Measurements from ENCODE around the gene PIK3R1. TPM values are rescaled to one million over a fixed set of nuclear protein-coding genes. Genes with fewer than 3 reads are reported as not detected.

Gene PIK3R1
- total RNA-seq, 1 donor from 2014 or later = 52.2 TPM

DNA sequence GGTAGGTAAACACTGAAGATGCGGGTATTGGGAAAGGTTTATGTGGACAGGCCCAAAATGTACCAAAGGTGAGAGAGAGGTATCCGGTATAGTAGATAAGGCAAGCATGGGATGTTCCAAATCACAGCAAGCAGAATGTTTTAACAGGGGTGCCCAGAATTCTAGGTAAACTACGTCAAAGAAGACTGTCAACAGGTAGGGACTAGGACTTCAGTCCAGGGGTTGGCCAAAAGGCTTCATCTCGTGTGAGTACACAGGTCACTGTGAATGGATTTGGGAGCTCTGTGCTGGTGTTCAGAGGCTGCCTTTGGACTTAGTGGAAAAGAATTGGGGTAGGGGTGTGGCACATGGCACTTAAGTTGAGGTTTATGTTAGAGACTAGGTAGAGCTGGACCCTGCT is 66.4 kb downstream of the PIK3R1 start:
- Mint-ChIP-seq H3K4me3 (no peak overlapping the region), H3K36me3 (ENCODE audit: low read depth) (peaks cover 76% of the 10 kb centered on the region), H3K4me1 (peaks cover 27% of the 10 kb centered on the region), H3K9me3 (no peaks in the 10 kb centered on the region), H3K27me3 (no peaks in the 10 kb centered on the region), H3K27ac (peak overlapping the region; percentile 35)
- TF ChIP-seq, protein P1, sequence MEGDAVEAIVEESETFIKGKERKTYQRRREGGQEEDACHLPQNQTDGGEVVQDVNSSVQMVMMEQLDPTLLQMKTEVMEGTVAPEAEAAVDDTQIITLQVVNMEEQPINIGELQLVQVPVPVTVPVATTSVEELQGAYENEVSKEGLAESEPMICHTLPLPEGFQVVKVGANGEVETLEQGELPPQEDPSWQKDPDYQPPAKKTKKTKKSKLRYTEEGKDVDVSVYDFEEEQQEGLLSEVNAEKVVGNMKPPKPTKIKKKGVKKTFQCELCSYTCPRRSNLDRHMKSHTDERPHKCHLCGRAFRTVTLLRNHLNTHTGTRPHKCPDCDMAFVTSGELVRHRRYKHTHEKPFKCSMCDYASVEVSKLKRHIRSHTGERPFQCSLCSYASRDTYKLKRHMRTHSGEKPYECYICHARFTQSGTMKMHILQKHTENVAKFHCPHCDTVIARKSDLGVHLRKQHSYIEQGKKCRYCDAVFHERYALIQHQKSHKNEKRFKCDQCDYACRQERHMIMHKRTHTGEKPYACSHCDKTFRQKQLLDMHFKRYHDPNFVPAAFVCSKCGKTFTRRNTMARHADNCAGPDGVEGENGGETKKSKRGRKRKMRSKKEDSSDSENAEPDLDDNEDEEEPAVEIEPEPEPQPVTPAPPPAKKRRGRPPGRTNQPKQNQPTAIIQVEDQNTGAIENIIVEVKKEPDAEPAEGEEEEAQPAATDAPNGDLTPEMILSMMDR (IDR thresholded peaks at IDR 0.05) = no peak
- ATAC-seq (ENCODE audit: low read depth) (no peak), DNase-seq (no peak)
- intact Hi-C loops (cut with micrococcal nuclease) = loop anchor here (10.0 kb wide), 2 partner anchors 603 to 1053 kb away; partner anchors contain the start of gene CCDC125
- ChIA-PET POLR2A (no interaction called here), CTCF (no interaction called here)

DNA sequence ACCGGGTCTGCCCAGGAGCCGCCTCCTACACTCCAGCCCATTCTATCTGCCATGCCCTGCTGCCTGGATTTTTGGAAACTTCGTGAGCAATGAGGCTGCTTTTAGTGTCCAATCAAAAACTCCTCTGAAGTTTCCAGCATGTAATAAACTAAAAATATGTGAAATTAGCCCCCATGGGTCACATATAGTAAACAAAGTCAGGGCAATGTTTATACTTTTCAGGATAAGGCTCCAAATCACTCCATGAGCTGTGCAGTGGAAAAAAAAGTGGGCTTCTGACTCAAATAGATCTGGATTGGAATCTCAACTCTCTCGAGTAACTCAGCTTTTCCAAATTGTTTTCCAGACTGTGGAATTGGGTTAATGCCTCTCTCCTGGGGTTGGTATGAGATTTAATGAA is 68.2 kb downstream of the PIK3R1 start:
- intact Hi-C loops (cut with micrococcal nuclease) = loop anchor here (10.0 kb wide), 2 partner anchors 601 to 1051 kb away; partner anchors contain the start of gene CCDC125
- Mint-ChIP-seq H3K36me3 (ENCODE audit: low read depth) (peaks cover 58% of the 10 kb centered on the region), H3K27me3 (no peaks in the 10 kb centered on the region), H3K4me1 (peaks cover 39% of the 10 kb centered on the region), H3K9me3 (no peaks in the 10 kb centered on the region), H3K27ac (no peak overlapping the region), H3K4me3 (no peak overlapping the region)
- TF ChIP-seq, protein P1 (IDR thresholded peaks at IDR 0.05) = no peak
- POLR2A ChIA-PET = no interaction called here
- no peak for ATAC-seq (ENCODE audit: low read depth)
- CTCF ChIA-PET = interaction anchor here (0.8 to 2.7 kb wide), 4 partner anchors 150 to 724 kb away, joined by 3 to 13 read pairs (median 4); no protein-coding TSS in a partner anchor
- no peak for DNase-seq

DNA sequence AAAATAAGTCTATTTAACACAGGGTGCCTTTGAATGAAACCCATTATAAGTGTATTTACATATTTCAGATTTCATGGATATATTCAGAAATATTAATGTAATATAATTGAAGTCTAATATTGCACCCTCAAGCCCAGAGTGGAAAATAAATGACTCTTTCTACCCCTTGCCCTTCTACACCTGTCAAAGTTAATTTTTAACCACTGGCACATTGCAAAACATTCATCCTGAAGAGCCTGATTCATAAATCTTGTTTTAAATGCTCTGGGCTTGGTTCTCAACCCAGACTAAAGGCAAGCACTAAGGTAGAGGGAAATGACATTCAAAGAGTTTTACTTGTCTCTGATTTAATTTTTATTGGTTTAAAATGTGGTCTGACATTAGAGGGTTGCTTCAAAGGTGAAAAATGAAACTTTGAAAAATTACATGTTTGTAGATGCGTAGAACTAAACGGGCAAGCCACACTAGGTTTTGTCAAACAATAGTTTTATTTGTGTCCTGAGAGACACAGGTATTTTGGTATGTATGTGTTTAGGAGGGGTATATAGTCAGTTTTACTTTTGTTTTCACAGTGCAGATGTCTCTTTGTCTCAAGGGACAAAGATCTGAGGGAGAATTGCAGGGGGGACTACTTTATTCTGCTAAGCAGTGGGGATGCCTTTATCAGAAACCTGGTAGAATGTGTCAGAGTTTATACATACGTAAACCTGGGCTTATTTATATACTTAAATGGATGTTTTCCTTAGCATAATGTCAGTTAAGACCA is 69.7 kb downstream of the PIK3R1 start:
- H3K36me3 Mint-ChIP-seq (ENCODE audit: low read depth) = peaks cover 47% of the 10 kb centered on the region
- H3K27me3 Mint-ChIP-seq = no peaks in the 10 kb centered on the region
- peak overlapping the region; percentile 7 for H3K4me3 Mint-ChIP-seq
- ChIA-PET POLR2A (interaction anchor here (1.2 to 1.5 kb wide), 2 partner anchors 179 to 182 kb away, joined by 3 read pairs; no protein-coding TSS in a partner anchor), CTCF (interaction anchor here (1.1 to 3.5 kb wide), 14 partner anchors 12 to 808 kb away, joined by 3 to 101 read pairs (median 5); partner anchors contain the start of gene SLC30A5)
- intact Hi-C loops (cut with micrococcal nuclease) = loop anchor here (10.0 kb wide), 2 partner anchors 600 to 1050 kb away; partner anchors contain the start of gene CCDC125
- ATAC-seq (ENCODE audit: low read depth) = peak; percentile 50
- DNase-seq = no peak
- peaks cover 41% of the 10 kb centered on the region for H3K4me1 Mint-ChIP-seq
- peak overlapping the region; percentile 70 for H3K27ac Mint-ChIP-seq
- TF ChIP-seq, protein P1 (IDR thresholded peaks at IDR 0.05) = no peak
- H3K9me3 Mint-ChIP-seq = no peaks in the 10 kb centered on the region

DNA sequence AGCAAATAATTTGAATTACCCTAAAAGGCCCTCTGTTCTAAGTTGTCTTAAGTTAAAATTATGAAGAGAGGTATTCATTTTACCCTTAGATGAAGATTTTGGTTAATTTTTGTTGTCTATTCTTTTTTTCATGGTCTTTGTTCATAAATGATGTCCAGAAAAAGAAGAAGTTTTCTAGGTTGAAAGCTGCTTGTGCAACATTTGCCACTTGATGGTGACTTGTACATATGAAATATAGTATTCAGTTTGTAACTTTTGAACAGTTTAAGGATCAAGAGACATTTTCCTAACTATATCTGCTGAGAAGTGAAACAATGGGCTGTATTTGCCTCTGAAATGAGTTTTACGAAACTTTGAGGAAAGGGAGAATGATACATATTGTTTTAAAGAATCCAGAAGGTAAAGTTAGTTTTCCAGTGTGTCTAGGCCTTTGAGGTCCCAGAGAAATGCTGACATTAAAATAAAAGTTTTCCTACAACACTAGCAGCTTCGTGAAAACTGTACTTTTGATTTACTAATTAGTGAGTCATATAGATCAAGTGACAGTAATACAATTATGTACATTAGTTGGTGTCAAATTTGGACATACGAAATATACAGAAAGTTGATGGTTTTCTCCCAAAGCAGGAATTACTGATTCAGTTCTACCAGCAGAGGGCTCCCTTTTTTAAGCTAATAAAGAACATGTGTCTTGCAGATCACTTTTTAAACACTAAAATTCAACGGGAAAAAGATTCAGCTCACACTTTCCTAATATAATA is 70.5 kb downstream of the PIK3R1 start:
- TF ChIP-seq, protein P1 (IDR thresholded peaks at IDR 0.05) = peak; percentile 65
- Mint-ChIP-seq H3K27me3 (no peaks in the 10 kb centered on the region), H3K4me3 (no peak overlapping the region), H3K9me3 (no peaks in the 10 kb centered on the region), H3K4me1 (peaks cover 41% of the 10 kb centered on the region), H3K36me3 (ENCODE audit: low read depth) (peaks cover 43% of the 10 kb centered on the region), H3K27ac (peak overlapping the region; percentile 70)
- no peak for ATAC-seq (ENCODE audit: low read depth)
- DNase-seq = no peak
- intact Hi-C loops (cut with micrococcal nuclease) = loop anchor here (1.0 to 10.0 kb wide), 7 partner anchors 148 to 1049 kb away; partner anchors contain the start of gene CCDC125
- POLR2A ChIA-PET = interaction anchor here (0.5 to 3.0 kb wide), 7 partner anchors 30 to 1046 kb away, joined by 3 to 15 read pairs (median 3); partner anchors contain the start of gene PIK3R1
- CTCF ChIA-PET = interaction anchor here (0.6 to 3.5 kb wide), 41 partner anchors 12 to 1042 kb away, joined by 3 to 101 read pairs (median 4); partner anchors contain the start of gene SLC30A5

Data from activated B cell treated with CpG ODN at 0.5 μM for 24 hours (primary cell).